Stomach (tissue), 4 donors: ENCODE data around the gene MAMLD1.

Source experiments
- EP300 ChIP-seq: sonication (generic); formaldehyde crosslinking; IDR thresholded peaks from one replicate; pipeline ENCODE4 v1.6.1; 2017; ENCODE audit warnings: antibody characterized with exemption
- POLR2AphosphoS5 ChIP-seq, 3 donors: sonication (generic); formaldehyde crosslinking; IDR thresholded peaks; one replicate each; pipeline ENCODE4 v1.6.1; 2016; ENCODE audit warnings: antibody characterized with exemption in 3 of 3

DNA sequence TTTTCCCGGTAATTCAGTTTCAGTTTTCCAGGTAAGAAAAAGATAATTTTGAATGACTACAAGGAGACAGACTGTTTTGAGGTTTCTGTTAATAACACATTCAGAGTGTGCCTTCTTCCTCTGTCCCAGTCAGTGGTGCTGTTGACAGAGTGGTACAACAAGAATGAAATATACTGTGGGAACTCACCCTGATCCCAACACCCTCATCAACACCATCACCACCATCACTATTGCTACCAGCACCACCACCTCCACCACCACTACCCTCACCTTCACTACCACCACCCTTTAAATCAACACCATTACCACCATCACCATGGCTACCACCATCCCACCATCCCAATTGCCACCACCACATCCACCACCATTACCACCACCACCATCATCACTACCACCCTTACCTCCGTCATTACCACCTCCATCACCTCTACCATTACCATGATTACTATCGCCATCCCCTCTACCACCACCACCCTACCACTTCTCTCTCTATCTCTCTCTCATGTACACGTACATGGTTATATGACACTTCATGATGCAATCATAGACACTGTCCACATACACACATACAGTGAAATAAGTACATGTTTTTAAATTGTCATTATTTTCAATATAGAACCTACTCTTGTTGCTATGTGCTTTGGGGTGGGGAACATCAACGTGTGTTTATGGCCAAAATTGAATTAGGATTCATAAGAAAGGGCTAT, 91.5 kb downstream of the MAMLD1 start:
- TF ChIP-seq POLR2AphosphoS5 (IDR thresholded peaks at IDR 0.05) (no peak), EP300 (no peak)
